ENCODE measurements around the gene OSCAR. TPM values are rescaled to one million over a fixed set of nuclear protein-coding genes. Genes with fewer than 3 reads are reported as not detected.
"Not testable (repeated sequence)": the region's sequence is repeated elsewhere in the genome, so short reads cannot be mapped to it uniquely, and the experiment has no call there.

OSCAR gene
- total and polyA plus RNA-seq, 2 experiments from 2014 or later: 0.61 TPM; not detected in 1

DNA sequence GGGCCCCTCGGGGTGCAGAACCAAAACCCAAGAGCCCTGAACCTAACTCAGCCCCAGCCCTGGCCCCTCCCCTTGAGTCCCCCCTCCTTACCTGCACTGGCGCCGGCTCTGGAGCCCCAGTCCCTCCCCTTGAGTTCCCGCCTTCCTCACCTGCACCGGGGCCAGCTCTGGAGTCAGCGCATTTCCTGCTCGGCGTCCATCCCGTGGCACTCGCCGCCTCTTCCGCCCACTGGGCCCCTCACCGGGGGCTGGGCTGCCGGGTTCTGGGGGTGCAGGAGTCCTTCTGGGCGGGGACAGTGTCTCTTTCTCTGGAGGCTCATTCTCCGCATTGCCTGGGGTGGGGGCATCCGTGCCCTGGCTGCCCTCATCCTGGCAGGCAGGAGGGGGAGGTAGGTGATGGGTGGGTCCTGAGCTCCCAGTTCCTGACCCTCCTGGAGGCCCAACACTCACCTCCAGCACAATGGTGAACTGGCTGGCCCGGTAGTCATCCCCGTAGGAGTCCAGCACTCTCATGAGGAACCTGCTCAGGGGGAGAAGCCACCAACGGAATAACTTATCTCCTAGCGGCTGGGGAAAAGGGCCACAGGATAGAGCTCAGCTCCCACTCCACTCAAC is 7.4 kb upstream of the OSCAR start:
- no peak for TF ChIP-seq CTCF (IDR thresholded peaks at IDR 0.05; ENCODE audit: low read depth, low read length)
- H3K27me3 ChIP-seq: no peaks in the 10 kb centered on the region
- DNase-seq (ENCODE audit: low read depth in 1 of 2, low spot score in 1 of 2): no peak
- no peak overlapping the region for H3K4me3 ChIP-seq
- H3K27ac ChIP-seq: no peak overlapping the region
- no peaks in the 10 kb centered on the region for H3K9me3 ChIP-seq (ENCODE audit: low read depth)
- peaks cover 27% of the 10 kb centered on the region for H3K36me3 ChIP-seq
- H3K4me1 ChIP-seq (ENCODE audit: low read depth): no peaks in the 10 kb centered on the region

- no peak for DNase-seq (ENCODE audit: low read depth in 1 of 2, low spot score in 1 of 2)
- H3K36me3 ChIP-seq: peaks cover 27% of the 10 kb centered on the region
Observed at GRCh38 chr19:54106716-54107115, 6.1 kb upstream of the OSCAR start.

GRCh38 chr19:54105796-54106195 is 5.2 kb upstream of the OSCAR start:
- Histone ChIP-seq H3K4me3 (no peak overlapping the region), H3K27me3 (no peaks in the 10 kb centered on the region), H3K36me3 (peaks cover 24% of the 10 kb centered on the region), H3K9me3 (ENCODE audit: low read depth) (no peaks in the 10 kb centered on the region), H3K27ac (no peak overlapping the region), H3K4me1 (ENCODE audit: low read depth) (no peaks in the 10 kb centered on the region)
- no peak for TF ChIP-seq CTCF (IDR thresholded peaks at IDR 0.05; ENCODE audit: low read depth, low read length)
- DNase-seq (ENCODE audit: low read depth in 1 of 2, low spot score in 1 of 2): no peak

More at GRCh38 chr19:54106716-54107115, 6.1 kb upstream of the OSCAR start:
- Histone ChIP-seq H3K4me3 (no peak overlapping the region), H3K4me1 (ENCODE audit: low read depth) (no peaks in the 10 kb centered on the region), H3K27ac (no peak overlapping the region), H3K27me3 (no peaks in the 10 kb centered on the region), H3K9me3 (ENCODE audit: low read depth) (no peaks in the 10 kb centered on the region)
- no peak for TF ChIP-seq CTCF (IDR thresholded peaks at IDR 0.05; ENCODE audit: low read depth, low read length)

GRCh38 chr19:54104998-54105715 is 4.6 kb upstream of the OSCAR start:
- Histone ChIP-seq H3K4me3 (no peak overlapping the region), H3K27me3 (no peaks in the 10 kb centered on the region), H3K9me3 (ENCODE audit: low read depth) (no peaks in the 10 kb centered on the region), H3K27ac (no peak overlapping the region), H3K36me3 (peaks cover 20% of the 10 kb centered on the region), H3K4me1 (ENCODE audit: low read depth) (no peaks in the 10 kb centered on the region)
- peak in 1 of 2 donors; percentile 9 for DNase-seq (ENCODE audit: low read depth in 1 of 2, low spot score in 1 of 2)
- no peak for TF ChIP-seq CTCF (IDR thresholded peaks at IDR 0.05; ENCODE audit: low read depth, low read length)

DNA sequence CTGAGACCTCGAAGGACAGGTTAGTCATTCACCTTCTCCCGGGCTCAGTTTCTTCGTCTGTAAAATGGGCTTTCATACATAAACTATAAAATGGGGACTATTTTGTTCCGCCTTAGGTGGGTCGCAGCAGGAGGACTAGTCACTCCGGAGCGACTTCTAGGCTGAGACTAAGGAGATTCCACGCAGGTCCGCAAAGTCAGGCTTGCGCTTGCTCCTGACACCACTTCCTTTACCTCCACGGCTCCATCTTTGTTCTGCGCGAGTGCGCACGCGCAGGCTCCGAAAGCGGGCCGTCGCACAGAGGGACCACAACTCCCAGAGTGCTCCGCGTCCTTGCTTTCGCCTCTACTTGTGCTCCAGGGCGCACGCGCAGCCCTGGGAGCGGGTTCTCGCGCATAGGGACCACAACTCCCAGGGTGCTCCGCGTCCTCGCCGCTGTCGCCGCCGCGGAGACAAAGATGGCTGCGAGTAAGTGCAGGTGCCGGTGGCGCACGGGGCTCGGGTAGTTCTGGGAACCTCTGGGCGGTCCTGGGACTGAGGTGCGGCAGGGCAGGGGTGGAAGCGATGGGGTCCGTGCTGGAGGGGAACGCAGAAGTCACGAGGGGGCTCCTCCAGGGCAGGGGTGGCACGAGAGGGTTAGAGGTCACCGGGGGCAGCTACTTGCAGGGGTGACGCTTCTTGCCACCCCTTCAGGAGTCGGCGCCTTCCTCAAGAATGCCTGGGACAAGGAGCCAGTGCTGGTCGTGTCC is 2.0 kb upstream of the OSCAR start, which contains the start of gene NDUFA3:
Gene NDUFA3, plus strand, starts transcription at position 435 of the 749 bp plus-strand sequence. Its CDS starts 24 bp downstream, at position 459.
- H3K9me3 ChIP-seq (ENCODE audit: low read depth): no peaks in the 10 kb centered on the region
- no peaks in the 10 kb centered on the region for H3K4me1 ChIP-seq (ENCODE audit: low read depth)
- H3K4me3 ChIP-seq: peak within 1 kb of the TSS; percentile 71
- peaks cover 7% of the 10 kb centered on the region for H3K36me3 ChIP-seq
- TF ChIP-seq CTCF (IDR thresholded peaks at IDR 0.05; ENCODE audit: low read depth, low read length): no peak
- no peaks in the 10 kb centered on the region for H3K27me3 ChIP-seq
- no peak within 1 kb of the TSS for H3K27ac ChIP-seq
- DNase-seq (ENCODE audit: low read depth in 1 of 2, low spot score in 1 of 2): peak; percentile 99

DNA sequence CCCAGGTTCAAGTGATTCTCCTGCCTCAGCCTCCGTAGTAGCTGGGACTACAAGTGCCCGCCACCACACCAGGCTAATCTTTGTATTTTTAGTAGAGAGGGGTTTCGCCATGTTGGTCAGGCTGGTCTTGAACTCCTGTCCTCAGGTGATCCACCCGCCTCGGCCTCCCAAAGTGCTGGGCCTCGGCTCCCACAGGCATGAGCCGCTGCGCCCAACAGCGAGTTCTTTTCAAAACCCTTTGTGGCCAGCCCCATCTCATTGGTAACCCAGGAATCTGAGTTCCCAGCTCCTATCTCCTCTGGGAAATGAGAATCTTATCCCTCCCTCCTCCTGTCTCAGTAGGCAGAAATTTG is 724 bp downstream of the OSCAR start:
- H3K36me3 ChIP-seq; H3K4me1 ChIP-seq (ENCODE audit: low read depth); H3K9me3 ChIP-seq (ENCODE audit: low read depth); DNase-seq (ENCODE audit: low read depth in 1 of 2, low spot score in 1 of 2); H3K4me3 ChIP-seq: not testable (repeated sequence)
- Histone ChIP-seq H3K27ac (peak overlapping the region; percentile 48), H3K27me3 (peaks cover 22% of the 10 kb centered on the region)
